NCI-H2227 (cell line): ENCODE measurements around the gene HOMER3.
"Not testable (repeated sequence)": the region's sequence is repeated elsewhere in the genome, so short reads cannot be mapped to it uniquely, and the experiment has no call there.

Experiments used
- DNase-seq: peaks from one replicate; lab custom pipeline; 2025; ENCODE audit not compliant: unreplicated experiment; lab: John Stamatoyannopoulos, UW

Gene HOMER3

GRCh38 chr19:18954094-18954493, 13.1 kb upstream of the HOMER3 start:
- DNase-seq: no peak

- DNase-seq: not testable (repeated sequence)
Measured at GRCh38 chr19:18952364-18953003, 11.5 kb upstream of the HOMER3 start.

- DNase-seq: no peak
Measured at GRCh38 chr19:18951721-18952281, 10.8 kb upstream of the HOMER3 start.

GRCh38 chr19:18949858-18950257, 8.8 kb upstream of the HOMER3 start:
- no peak for DNase-seq

- DNase-seq: no peak
Measured at GRCh38 chr19:18948976-18949356, 7.9 kb upstream of the HOMER3 start.

- no peak for DNase-seq
Measured at GRCh38 chr19:18948075-18948975, 7.3 kb upstream of the HOMER3 start.

- no peak for DNase-seq
Measured at GRCh38 chr19:18946918-18947317, 5.9 kb upstream of the HOMER3 start.

- no peak for DNase-seq
Measured at GRCh38 chr19:18946335-18946734, 5.3 kb upstream of the HOMER3 start.

- DNase-seq: no peak
Measured at GRCh38 chr19:18945297-18945696, 4.3 kb upstream of the HOMER3 start.

- DNase-seq: no peak
Measured at GRCh38 chr19:18943465-18943864, 2.4 kb upstream of the HOMER3 start.

- DNase-seq: no peak
Measured at GRCh38 chr19:18942692-18943091, 1.7 kb upstream of the HOMER3 start.

GRCh38 chr19:18941628-18942354, 774 bp upstream of the HOMER3 start:
- no peak for DNase-seq

GRCh38 chr19:18939922-18940768, 872 bp downstream of the HOMER3 start:
- DNase-seq: no peak

GRCh38 chr19:18939163-18939562, 1.9 kb downstream of the HOMER3 start:
- DNase-seq: no peak

- no peak for DNase-seq
Measured at GRCh38 chr19:18933297-18933696, 7.7 kb downstream of the HOMER3 start.

- peak; percentile 13 for DNase-seq
Measured at GRCh38 chr19:18932216-18932841, 8.7 kb downstream of the HOMER3 start.

GRCh38 chr19:18931316-18932162, 9.5 kb downstream of the HOMER3 start:
- no peak for DNase-seq

- no peak for DNase-seq
Measured at GRCh38 chr19:18929311-18929710, 11.7 kb downstream of the HOMER3 start.
